AG10803 (cell line): ENCODE measurements around the gene CASP14.
"Not testable (repeated sequence)": the region's sequence is repeated elsewhere in the genome, so short reads cannot be mapped to it uniquely, and the experiment has no call there.

Source experiments
- DNase-seq: peaks from one replicate; pipeline ENCODE4 v3.0.0; 2010; ENCODE audit warnings: low read depth
- H3K4me3 ChIP-seq: 2 replicates; pipeline ENCODE4 v1.5.1; 2011; ENCODE audit warnings: mild to moderate bottlenecking, low read length, control low read depth
- TF ChIP-seq, protein P1 (sequence below): conservative IDR thresholded peaks from 2 replicates; pipeline ENCODE4 v1.5.1; 2011; ENCODE audit warnings: mild to moderate bottlenecking, low read length, control low read depth, inconsistent platforms

CASP14 gene

DNA sequence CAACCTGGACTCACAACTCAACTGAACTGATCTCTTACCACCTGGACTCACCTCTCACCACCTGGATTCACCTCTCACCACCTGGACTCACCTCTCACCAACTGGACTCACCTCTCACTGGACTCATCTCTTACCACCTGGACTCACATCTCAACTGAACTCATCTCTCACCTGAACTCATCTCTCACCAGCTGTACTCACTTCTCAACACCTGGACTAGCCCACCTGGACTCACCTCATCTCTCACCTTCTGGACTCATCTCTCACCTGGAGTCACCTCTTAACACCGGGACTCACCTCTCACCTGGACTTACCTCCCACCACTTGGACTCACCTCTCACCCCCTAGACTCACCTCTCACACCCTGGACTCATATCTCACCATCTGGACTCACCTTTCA is 7.3 kb upstream of the CASP14 start:
- DNase-seq, result no peak
- TF ChIP-seq, protein P1, sequence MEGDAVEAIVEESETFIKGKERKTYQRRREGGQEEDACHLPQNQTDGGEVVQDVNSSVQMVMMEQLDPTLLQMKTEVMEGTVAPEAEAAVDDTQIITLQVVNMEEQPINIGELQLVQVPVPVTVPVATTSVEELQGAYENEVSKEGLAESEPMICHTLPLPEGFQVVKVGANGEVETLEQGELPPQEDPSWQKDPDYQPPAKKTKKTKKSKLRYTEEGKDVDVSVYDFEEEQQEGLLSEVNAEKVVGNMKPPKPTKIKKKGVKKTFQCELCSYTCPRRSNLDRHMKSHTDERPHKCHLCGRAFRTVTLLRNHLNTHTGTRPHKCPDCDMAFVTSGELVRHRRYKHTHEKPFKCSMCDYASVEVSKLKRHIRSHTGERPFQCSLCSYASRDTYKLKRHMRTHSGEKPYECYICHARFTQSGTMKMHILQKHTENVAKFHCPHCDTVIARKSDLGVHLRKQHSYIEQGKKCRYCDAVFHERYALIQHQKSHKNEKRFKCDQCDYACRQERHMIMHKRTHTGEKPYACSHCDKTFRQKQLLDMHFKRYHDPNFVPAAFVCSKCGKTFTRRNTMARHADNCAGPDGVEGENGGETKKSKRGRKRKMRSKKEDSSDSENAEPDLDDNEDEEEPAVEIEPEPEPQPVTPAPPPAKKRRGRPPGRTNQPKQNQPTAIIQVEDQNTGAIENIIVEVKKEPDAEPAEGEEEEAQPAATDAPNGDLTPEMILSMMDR, result no peak
- H3K4me3 ChIP-seq, result no peak overlapping the region

DNA sequence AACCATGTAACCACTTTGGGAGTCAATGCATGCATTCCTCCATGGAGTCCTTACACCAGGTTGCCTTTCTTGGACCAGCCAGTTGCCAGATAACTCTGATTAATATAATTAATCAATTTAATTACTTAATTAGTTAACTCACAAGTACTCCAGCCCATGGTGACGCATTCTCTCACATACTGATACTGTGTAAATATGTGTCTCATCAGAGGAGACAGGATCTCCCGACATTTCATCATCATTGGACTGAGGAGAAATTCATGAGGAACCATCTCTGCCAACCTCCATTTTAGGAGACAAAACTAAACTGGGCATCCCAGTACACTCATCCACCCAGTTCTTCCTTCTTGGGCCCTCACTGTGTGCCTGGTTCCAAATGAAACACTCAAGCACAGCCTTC is 6.5 kb upstream of the CASP14 start:
- TF ChIP-seq, protein P1, result no peak
- no peak for DNase-seq
- H3K4me3 ChIP-seq, result no peak overlapping the region

DNA sequence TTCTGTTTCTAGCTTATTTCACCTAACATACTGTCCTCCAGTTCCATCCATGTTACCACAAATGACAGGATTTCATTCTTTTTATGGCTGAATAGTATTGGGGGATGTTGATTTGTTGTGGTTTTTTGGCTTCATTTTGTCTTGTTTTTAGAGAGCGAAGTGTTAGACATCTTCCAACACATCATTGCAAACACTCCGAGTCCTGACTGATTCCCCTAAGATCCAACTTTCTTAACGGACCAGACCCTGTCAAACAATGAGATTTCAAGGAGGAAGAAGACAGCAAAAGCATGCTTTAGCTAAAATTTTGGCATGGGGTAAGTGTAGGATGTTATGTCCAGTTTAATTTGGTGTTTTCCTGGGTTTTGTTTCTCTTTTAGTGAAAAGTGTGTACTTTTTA is 3.8 kb upstream of the CASP14 start:
- DNase-seq, result no peak
- H3K4me3 ChIP-seq, result no peak overlapping the region
- TF ChIP-seq, protein P1, result no peak

DNA sequence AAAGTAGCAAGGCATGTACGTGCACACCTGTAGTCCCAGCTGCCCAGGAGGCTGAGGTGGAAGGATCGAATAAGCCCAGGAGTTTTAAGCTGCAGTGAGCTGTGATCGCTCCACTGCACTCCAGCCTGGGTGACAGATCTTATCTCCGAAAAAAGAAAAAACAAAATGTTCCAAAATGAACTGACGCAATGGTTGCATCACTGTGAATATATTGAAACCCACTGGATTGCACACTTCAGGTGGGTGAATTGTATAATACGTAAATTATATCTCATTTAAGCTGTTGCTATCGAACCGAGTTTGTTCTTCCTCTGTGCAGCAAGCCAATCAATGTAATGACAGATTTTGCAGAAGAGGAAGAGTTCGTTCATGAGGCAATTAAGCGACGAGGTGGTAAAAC is 1.6 kb upstream of the CASP14 start:
- TF ChIP-seq, protein P1, result no peak
- no peak for DNase-seq
- no peak overlapping the region for H3K4me3 ChIP-seq

DNA sequence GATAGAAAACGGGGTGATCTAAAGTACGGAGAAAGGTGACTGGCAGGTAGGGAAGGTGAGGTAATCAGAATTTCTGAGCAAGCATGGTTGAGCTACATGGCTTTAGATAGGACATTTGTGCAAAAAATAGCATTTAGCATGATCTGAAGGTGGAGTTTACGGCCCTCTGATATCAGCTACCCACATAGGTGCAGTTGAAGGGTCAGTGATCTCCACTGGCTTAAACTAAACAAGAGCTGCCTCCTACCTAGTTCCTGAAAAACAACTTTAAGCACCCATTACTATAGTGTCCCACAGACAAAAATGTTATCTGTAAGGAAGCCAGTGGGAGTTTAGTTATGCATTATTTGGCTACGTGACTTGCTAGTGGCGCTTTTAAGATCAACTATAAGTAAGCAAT is 1.2 kb upstream of the CASP14 start:
- H3K4me3 ChIP-seq, result no peak overlapping the region
- no peak for DNase-seq
- TF ChIP-seq, protein P1, result no peak

DNA sequence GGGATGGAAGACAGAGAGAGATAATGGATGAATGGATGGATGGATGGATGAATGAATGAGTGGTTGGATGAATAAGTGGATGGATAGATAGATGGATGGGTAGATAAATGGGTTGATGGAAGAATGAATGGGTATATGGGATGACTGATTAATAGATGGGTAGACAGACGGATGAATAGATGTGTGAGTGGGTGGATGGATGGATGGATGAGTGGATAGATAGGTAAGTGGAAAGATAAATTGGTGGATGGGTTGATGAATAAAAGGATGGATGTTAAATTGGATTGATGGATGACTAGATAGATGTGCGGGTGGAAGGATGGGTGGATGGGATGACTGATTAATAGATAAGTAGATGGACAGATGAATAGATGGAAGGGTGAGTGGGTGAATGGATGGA is 1.4 kb downstream of the CASP14 start:
- H3K4me3 ChIP-seq, result no peak overlapping the region
- DNase-seq, result no peak
- TF ChIP-seq, protein P1, result no peak

DNA sequence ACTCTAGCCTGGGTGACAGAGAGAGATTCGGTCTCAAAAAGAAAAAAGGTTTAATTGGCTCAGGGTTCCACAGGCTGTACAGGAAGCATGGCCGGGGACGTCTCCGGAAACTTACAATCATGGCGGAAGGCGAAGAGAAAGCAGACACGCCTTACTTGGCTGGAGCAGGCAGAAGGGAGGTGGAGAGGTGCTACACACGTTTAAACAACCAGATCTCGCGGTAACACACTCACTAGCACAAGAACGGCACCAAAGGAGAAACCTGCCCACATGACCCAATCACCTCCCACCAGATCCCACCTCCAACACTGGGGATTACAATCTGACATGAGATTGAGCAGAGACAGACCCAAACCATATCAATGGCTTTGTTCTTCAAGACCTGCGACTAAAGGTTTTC is 12.8 kb downstream of the CASP14 start:
- TF ChIP-seq, protein P1, result no peak
- no peak overlapping the region for H3K4me3 ChIP-seq
- DNase-seq, result no peak

DNA sequence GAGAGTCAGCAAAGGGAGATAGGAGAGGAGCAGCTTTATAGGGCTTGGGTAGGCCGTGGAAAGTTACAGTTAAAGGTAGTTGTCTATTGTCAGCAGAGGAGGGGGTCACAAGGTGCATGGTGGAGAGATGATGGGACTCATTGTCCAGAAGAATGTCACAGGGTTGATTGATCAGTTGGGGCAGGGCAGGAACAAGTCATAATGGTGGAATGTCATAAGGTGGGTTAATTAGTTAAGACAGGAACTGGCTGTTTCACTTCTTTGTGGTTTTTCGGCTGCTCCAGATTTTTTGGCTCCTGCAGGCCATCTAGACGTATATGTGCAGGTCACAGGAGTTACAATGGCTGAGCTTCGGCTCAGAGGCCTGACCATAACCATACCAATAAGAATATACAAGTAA is 21.1 kb downstream of the CASP14 start:
- not testable (repeated sequence) for DNase-seq, H3K4me3 ChIP-seq
